Activated naive CD4-positive, alpha-beta T cell treated with anti-CD3 and anti-CD28 coated beads, Interleukin-2, amount 10 ng/mL, durations not matched to agents 5 hours and 36 hours (primary cell): Measurements from ENCODE around the gene MSMB. TPM values are rescaled to one million over a fixed set of nuclear protein-coding genes. Genes with fewer than 3 reads are reported as not detected.

Experiments
- total RNA-seq, 2 experiments: library from RNA; stranded (reverse); gene quantifications; one replicate each; pipeline ENCODE4 v1.2.3, GENCODE V29; 2021

The MSMB gene, protein sequence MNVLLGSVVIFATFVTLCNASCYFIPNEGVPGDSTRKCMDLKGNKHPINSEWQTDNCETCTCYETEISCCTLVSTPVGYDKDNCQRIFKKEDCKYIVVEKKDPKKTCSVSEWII
- total RNA-seq: not detected

DNA sequence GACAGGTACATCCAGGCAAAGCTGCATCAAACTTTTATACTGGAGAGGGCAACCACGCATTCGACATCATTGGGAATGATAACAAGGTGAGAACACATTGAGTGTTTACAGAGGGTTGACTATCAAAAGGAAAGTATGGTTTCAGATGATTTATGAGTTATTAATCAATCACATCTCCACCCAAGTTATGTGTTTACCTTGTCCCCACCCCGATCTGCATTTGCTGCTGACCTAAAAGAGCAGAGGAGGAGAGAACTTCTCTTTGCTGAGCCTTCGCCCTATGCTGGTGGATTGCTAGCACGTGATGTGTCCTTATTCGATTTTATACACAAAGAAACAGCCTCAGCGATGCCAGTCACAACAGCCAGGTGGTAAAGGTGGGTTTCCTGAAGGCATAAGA, at the start of gene MSMB:
MSMB (minus strand) TSS at position 9 of the 400 bp plus-strand sequence. CDS start 32 bp downstream, outside the sequence.

DNA sequence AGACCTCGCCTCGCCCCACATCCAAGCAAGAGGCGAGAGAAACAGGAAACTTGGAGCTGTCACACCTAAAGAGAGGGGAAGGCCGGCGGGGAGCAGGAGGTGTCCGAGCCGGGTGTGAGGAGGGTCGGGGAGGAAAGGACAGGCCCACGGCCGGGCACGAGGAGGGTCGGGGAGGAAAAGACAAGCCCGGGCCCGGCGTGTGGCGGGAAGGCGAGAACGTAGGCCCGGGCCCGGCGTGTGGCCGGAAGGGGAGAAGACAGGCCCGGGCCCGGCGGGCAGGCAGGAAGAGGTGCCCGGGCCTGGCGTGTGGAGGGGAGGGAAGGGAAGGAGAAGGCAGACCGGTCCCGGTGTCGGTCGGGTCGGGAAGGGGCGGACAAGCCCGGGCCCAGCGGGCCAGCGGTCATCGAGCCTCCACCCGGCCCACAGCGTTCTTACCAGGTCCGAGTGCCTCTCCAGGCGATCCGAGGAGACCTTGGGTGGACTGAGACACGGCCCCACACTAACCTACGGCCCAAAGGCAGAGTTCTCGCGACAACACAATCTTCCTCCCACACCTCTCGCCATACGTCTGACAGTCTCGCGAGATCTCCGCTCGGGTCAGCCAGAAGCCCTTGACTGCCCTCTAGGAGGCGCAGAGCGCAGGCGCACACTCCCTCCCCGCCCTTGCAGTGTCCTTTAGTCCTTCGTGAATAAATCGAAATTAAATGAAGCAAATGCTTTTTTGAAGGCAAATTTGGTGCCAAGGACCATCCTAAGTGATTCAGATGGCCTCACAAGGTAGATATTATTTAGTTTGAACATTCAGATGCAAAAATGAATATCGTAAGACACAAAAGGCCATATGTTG, 15.8 kb downstream of the MSMB start, which contains the start of gene NCOA4:
NCOA4 (minus strand) TSS at position 533 of the 847 bp plus-strand sequence. CDS start 13,943 bp downstream, outside the sequence.

Other genes starting within 250 kb of the MSMB start
- 10 to 100 TPM; 18.4 to 20.9 TPM for gene AGAP4, start 198.8 kb downstream of the MSMB start, total RNA-seq
- 10 to 100 TPM; 42.3 to 42.9 TPM for gene TIMM23, start 73.8 kb downstream of the MSMB start, total RNA-seq
- 100 to 1,000 TPM; 137 to 139 TPM for gene NCOA4, start 15.6 kb downstream of the MSMB start, total RNA-seq
- under 1 TPM in 1 of 2 experiments, not detected in 1; 0.84 TPM for gene ANTXRL, start 240.7 kb upstream of the MSMB start, total RNA-seq